ENCODE results near the gene FGF18. TPM values are rescaled to one million over a fixed set of nuclear protein-coding genes. Genes with fewer than 3 reads are reported as not detected.

The FGF18 gene
- total RNA-seq, 1 donor from 2014 or later = not detected

DNA sequence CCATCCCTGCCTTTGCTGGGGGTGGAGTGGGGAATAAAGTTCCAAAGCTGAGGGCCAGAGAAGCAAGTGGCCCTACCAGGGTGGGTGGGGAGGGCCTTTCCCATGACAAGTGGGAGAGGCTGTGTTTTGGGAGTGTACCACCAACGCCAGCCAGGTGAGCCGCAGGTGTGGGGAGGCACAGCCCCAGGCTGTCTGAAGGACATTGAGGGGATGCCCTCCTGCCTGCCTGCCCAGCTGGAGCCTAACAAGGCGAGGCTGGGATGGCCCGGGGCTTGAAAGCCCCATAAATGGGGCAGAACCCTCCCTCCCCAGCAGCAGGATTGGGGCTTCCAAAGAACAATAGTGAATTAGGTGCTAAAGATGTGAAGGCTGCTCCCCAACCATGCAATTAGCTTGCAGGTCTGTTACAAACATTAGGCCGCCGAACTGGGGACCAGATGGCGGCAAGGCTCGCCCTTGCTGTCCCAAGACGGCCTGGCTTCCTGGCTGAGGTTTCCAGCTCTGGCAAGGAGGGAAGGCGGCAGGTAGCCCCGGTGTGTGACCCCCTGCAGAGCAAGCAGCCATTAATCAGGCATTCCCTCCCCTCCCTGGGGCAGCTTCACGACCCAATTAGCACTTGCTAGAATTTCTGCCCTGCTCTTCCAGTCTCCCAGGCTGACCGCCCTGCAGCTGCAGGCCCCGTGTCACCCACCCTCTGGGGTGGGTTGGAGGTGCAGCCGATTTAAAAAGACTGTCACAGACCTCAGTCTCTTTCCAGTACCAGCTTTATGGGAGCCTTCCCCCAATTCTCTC lies 42.9 kb downstream of the FGF18 start:
- no peak overlapping the region for H3K4me3 Mint-ChIP-seq
- DNase-seq (no peak), ATAC-seq (ENCODE audit: low read depth) (no peak)
- no peaks in the 10 kb centered on the region for H3K4me1 Mint-ChIP-seq
- H3K27ac Mint-ChIP-seq = no peak overlapping the region
- TF ChIP-seq, protein P1, sequence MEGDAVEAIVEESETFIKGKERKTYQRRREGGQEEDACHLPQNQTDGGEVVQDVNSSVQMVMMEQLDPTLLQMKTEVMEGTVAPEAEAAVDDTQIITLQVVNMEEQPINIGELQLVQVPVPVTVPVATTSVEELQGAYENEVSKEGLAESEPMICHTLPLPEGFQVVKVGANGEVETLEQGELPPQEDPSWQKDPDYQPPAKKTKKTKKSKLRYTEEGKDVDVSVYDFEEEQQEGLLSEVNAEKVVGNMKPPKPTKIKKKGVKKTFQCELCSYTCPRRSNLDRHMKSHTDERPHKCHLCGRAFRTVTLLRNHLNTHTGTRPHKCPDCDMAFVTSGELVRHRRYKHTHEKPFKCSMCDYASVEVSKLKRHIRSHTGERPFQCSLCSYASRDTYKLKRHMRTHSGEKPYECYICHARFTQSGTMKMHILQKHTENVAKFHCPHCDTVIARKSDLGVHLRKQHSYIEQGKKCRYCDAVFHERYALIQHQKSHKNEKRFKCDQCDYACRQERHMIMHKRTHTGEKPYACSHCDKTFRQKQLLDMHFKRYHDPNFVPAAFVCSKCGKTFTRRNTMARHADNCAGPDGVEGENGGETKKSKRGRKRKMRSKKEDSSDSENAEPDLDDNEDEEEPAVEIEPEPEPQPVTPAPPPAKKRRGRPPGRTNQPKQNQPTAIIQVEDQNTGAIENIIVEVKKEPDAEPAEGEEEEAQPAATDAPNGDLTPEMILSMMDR (IDR thresholded peaks at IDR 0.05) = no peak
- POLR2A ChIA-PET = no interaction called here
- CTCF ChIA-PET = no interaction called here
- no peaks in the 10 kb centered on the region for H3K36me3 Mint-ChIP-seq (ENCODE audit: low read depth)
- no peaks in the 10 kb centered on the region for H3K9me3 Mint-ChIP-seq
- intact Hi-C loops (cut with micrococcal nuclease) = no loop called here
- peaks cover 13% of the 10 kb centered on the region for H3K27me3 Mint-ChIP-seq

DNA sequence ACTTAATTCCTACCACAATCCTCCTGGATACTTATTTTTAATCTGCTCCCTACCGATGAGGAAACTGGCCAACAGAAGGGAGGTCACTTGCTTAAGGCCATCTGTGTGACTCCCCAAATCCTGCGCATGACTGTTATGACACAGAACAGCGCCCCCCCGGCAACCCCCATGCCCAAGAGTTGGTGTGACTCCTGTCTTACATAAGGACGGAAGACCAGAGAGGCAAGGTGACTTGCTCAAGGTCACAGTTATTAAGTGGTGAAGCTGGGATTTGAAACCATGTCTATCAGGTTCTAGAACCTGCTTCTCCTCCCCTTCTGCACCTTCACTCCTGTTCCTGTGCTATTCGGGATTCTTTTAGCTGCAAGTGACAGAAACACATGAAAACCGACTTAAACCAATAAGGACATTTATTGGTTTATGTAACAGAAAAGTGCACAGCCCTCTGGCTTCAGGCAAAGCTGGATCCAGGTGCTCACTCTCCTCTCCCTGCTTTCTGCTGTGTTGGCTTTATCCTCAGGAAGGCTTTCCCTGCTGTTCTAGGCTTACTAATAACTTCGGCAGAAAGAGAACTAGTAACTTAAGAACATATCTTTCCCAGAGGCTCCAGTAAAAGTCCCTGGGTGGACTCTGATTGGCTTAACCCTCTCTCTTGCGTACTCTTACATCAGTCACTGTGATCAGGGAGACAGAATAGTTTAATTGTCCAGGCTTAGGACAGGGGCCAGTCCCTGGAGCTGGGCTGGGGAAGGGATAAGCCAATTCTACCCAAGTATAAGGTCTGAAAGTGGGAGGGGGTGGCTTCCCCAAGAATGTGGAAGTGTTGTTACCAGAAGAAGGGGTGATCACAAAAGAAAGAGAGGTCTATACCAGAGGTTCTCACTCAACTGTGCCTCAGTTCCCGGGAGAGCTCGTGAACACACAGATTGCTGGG lies 43.7 kb downstream of the FGF18 start:
- TF ChIP-seq, protein P1 (IDR thresholded peaks at IDR 0.05) = no peak
- H3K27me3 Mint-ChIP-seq = peaks cover 13% of the 10 kb centered on the region
- POLR2A ChIA-PET = no interaction called here
- H3K9me3 Mint-ChIP-seq = no peaks in the 10 kb centered on the region
- CTCF ChIA-PET = no interaction called here
- no peaks in the 10 kb centered on the region for H3K4me1 Mint-ChIP-seq
- ATAC-seq (ENCODE audit: low read depth) (no peak), DNase-seq (no peak)
- H3K36me3 Mint-ChIP-seq (ENCODE audit: low read depth) = no peaks in the 10 kb centered on the region
- intact Hi-C loops (cut with micrococcal nuclease) = no loop called here
- H3K27ac Mint-ChIP-seq = no peak overlapping the region
- no peak overlapping the region for H3K4me3 Mint-ChIP-seq

- DNase-seq (no peak), ATAC-seq (ENCODE audit: low read depth) (no peak)
- no peaks in the 10 kb centered on the region for H3K4me1 Mint-ChIP-seq
- H3K4me3 Mint-ChIP-seq = no peak overlapping the region
- ChIA-PET POLR2A (no interaction called here), CTCF (no interaction called here)
- no peaks in the 10 kb centered on the region for H3K36me3 Mint-ChIP-seq (ENCODE audit: low read depth)
- TF ChIP-seq, protein P1 (IDR thresholded peaks at IDR 0.05) = no peak
- H3K9me3 Mint-ChIP-seq = no peaks in the 10 kb centered on the region
- H3K27me3 Mint-ChIP-seq = peaks cover 13% of the 10 kb centered on the region
- no peak overlapping the region for H3K27ac Mint-ChIP-seq
- intact Hi-C loops (cut with micrococcal nuclease) = no loop called here
Observed at GRCh38 chr5:171463862-171464229, 44.4 kb downstream of the FGF18 start.

DNA sequence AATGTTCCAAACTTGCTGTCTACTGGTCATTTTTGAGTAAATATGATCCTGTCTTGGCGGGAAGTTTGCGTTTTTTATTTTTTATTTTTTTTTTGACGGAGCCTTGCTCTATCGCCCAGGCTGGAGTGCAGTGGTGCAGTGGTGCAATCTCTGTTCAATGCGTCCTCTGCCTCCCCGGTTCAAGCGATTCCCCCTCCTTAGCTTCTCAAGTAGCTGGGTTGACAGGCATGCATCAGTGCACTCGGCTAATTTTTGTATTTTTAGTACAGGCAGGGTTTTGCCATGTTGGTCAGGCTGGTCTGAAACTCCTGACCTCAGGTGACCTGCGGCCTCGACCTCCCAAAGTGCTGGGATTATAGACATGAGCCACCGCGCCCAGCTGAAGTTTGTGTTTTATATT lies 45.4 kb downstream of the FGF18 start:
- ATAC-seq (ENCODE audit: low read depth) = no peak
- H3K36me3 Mint-ChIP-seq (ENCODE audit: low read depth) = no peaks in the 10 kb centered on the region
- no peak overlapping the region for H3K4me3 Mint-ChIP-seq
- TF ChIP-seq, protein P1 (IDR thresholded peaks at IDR 0.05) = no peak
- intact Hi-C loops (cut with micrococcal nuclease) = no loop called here
- ChIA-PET POLR2A (no interaction called here), CTCF (no interaction called here)
- H3K4me1 Mint-ChIP-seq = no peaks in the 10 kb centered on the region
- H3K27ac Mint-ChIP-seq = no peak overlapping the region
- no peak for DNase-seq
- peaks cover 13% of the 10 kb centered on the region for H3K27me3 Mint-ChIP-seq
- H3K9me3 Mint-ChIP-seq = no peaks in the 10 kb centered on the region

- Mint-ChIP-seq H3K4me1 (no peaks in the 10 kb centered on the region), H3K9me3 (no peaks in the 10 kb centered on the region), H3K27me3 (peaks cover 17% of the 10 kb centered on the region), H3K27ac (no peak overlapping the region), H3K36me3 (ENCODE audit: low read depth) (no peaks in the 10 kb centered on the region), H3K4me3 (no peak overlapping the region)
- DNase-seq (no peak), ATAC-seq (ENCODE audit: low read depth) (no peak)
- ChIA-PET CTCF (no interaction called here), POLR2A (no interaction called here)
- TF ChIP-seq, protein P1 (IDR thresholded peaks at IDR 0.05) = no peak
- intact Hi-C loops (cut with micrococcal nuclease) = no loop called here
Observed at GRCh38 chr5:171467107-171467506, 47.7 kb downstream of the FGF18 start.
